Left lung (tissue), 10 donors: ENCODE data around the gene TNFRSF1B. TPM values are rescaled to one million over a fixed set of nuclear protein-coding genes. Genes with fewer than 3 reads are reported as not detected.

Source experiments
- ATAC-seq: fragments of 200-7000 bp; cut with Tn5 transposase; one replicate; pipeline ENCODE4 v1.9.1; 2020; ENCODE audit warnings: moderate library complexity
- DNase-seq, 4 donors: peaks; one replicate each; pipeline ENCODE4 v3.0.0-alpha.2; 2013 to 2020
- H3K27ac ChIP-seq, 2 donors: fragments of 200-600 bp; sonication (generic) in 1 of 2; one replicate each; pipeline versions ENCODE4 v1.5.0 to v1.8.0; 2020 to 2021
- H3K27me3 ChIP-seq, 2 donors: fragments of 200-600 bp; sonication (generic) in 1 of 2; one replicate each; pipeline versions ENCODE4 v1.5.0 to v1.8.0; 2020 to 2021
- H3K36me3 ChIP-seq, 2 donors: fragments of 200-600 bp; sonication (generic) in 1 of 2; one replicate each; pipeline versions ENCODE4 v1.5.0 to v1.8.0; 2020 to 2021
- H3K4me1 ChIP-seq, 2 donors: fragments of 200-600 bp; one replicate each; pipeline ENCODE4 v1.8.0; 2021
- H3K4me3 ChIP-seq, 2 donors: fragments of 200-600 bp; sonication (generic) in 1 of 2; one replicate each; pipeline versions ENCODE4 v1.5.0 to v1.8.0; 2020 to 2021; ENCODE audit warnings: mild to moderate bottlenecking in 1 of 2
- H3K9me3 ChIP-seq, 2 donors: fragments of 200-600 bp; sonication (generic) in 1 of 2; one replicate each; pipeline versions ENCODE4 v1.5.0 to v1.8.0; 2020 to 2021
- CTCF ChIP-seq, 2 donors: fragments of 200-600 bp; sonication (generic) in 1 of 2; IDR thresholded peaks; one replicate each; pipeline versions ENCODE4 v1.5.0 to v1.8.0; 2021; ENCODE audit warnings: antibody characterized with exemption in 2 of 2
- intact Hi-C, 2 donors: fragments of 100-400 bp; cut with DNase I; formaldehyde crosslinking; loops; one replicate each; pipeline versions ENCODE4 v1.11.2 to v1.14.2; 2022
- microRNA-seq, 2 donors: library from miRNA; unstranded; fragments of <30 nt; microRNA quantifications; one replicate each; pipeline ENCODE4, GENCODE V29; 2019
- polyA plus RNA-seq, 6 donors: library from polyadenylated mRNA; unstranded; fragments of 120-200 nt; gene quantifications; one replicate each; pipeline ENCODE4 v1.2.1, GENCODE V29; 2013; ENCODE audit not compliant: insufficient read length in 6 of 6
- total RNA-seq, 2 donors: library from RNA; stranded (reverse); fragmentation: NEBNext Ultra II Directional; extraction: Animal tissue kit (Norgen Biotek cat#: 25700); gene quantifications; one replicate each; pipeline ENCODE4 v1.2.1, GENCODE V29; 2021
- donor health status: DM: no; HTN: yes; CAD: no.
- donor health status: DM: no; HTN: no; CAD: no.

TNFRSF1B gene
- total and polyA plus RNA-seq, 8 donors: 15.0 to 109 (median 17.9) TPM

DNA sequence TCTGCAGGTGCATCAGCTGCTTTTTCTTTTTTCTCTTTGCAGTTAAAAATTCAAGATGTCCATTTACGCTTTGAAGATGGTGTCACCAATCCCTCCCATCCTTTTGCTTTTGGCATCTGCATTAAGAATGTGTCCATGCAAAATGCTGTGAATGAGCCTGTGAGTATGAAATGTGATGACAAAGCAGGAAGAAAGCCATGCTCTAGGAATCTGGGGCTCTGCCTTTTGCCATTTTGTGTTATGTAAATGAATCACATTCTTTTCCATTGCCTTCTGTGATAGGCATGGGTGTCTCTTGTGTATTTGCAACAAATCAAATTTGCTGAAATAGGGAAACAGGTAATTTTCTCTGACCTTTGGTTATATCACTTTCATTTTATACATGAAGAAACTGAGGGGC, 82.4 kb downstream of the TNFRSF1B start:
- no peak for DNase-seq
- Histone ChIP-seq H3K27ac (no peak overlapping the region), H3K27me3 (no peaks in the 10 kb centered on the region), H3K4me3 (no peak overlapping the region), H3K4me1 (peaks cover 0 to 4% of the 10 kb centered on the region in 2 donors), H3K36me3 (peaks cover 2 to 98% of the 10 kb centered on the region in 2 donors), H3K9me3 (no peaks in the 10 kb centered on the region)
- intact Hi-C loops: no loop called here
- no peak for ATAC-seq
- no peak for TF ChIP-seq CTCF (IDR thresholded peaks at IDR 0.05)

DNA sequence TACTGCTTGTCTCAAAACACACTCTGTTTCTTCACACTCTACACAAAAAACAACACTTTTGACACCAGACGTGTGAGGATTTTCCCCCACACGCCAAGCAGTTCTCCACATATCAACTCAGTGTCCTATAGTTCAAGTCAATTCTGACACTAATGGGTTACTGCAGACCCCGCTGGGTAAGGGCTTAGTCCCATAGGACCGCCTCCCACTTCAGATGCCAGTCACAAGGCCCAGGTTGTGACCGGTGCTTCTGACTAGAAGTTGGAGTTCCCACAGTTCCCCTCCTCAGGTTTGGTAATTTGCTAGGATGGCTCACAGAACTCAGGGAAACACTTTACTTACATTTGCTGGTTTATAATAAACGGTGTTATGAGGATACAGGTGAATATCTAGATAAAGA, 83.0 kb downstream of the TNFRSF1B start:
- Histone ChIP-seq H3K36me3 (peaks cover 2 to 98% of the 10 kb centered on the region in 2 donors), H3K27me3 (no peaks in the 10 kb centered on the region)
- intact Hi-C loops: no loop called here

DNA sequence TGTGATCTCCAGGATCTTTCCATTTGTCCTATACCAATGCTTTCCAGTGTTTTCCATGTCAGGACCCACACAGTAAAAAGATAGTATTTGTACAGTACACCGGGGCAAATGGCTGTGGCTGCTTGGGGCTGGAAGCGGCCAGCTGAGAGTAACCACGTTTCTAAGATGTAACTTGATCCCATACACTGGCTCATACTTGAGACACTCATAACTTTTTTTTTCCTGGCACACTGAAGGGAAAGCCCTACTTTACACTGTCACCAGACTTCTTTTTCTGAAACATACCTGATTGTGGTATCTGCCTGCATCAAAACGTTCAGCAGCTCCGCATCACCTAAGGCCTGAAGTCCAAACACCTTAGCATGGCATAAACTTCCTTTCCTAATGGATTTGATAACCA, 84.7 kb downstream of the TNFRSF1B start:
- peak; percentile 71 for ATAC-seq
- no peak for TF ChIP-seq CTCF (IDR thresholded peaks at IDR 0.05)
- H3K9me3 ChIP-seq: no peaks in the 10 kb centered on the region
- intact Hi-C loops: no loop called here
- H3K36me3 ChIP-seq: peaks cover 2 to 96% of the 10 kb centered on the region in 2 donors
- no peaks in the 10 kb centered on the region for H3K27me3 ChIP-seq
- DNase-seq: peak in 2 of 4 donors; percentile 4 to 52
- H3K27ac ChIP-seq: no peak overlapping the region
- no peaks in the 10 kb centered on the region for H3K4me1 ChIP-seq
- no peak overlapping the region for H3K4me3 ChIP-seq

More for the DNA sequence above, 83.0 kb downstream of the TNFRSF1B start:
- no peak for TF ChIP-seq CTCF (IDR thresholded peaks at IDR 0.05)
- ATAC-seq (no peak), DNase-seq (no peak)
- H3K9me3 ChIP-seq: no peaks in the 10 kb centered on the region
- H3K4me3 ChIP-seq: no peak overlapping the region
- H3K27ac ChIP-seq: no peak overlapping the region
- H3K4me1 ChIP-seq: peaks cover 0 to 2% of the 10 kb centered on the region in 2 donors

DNA sequence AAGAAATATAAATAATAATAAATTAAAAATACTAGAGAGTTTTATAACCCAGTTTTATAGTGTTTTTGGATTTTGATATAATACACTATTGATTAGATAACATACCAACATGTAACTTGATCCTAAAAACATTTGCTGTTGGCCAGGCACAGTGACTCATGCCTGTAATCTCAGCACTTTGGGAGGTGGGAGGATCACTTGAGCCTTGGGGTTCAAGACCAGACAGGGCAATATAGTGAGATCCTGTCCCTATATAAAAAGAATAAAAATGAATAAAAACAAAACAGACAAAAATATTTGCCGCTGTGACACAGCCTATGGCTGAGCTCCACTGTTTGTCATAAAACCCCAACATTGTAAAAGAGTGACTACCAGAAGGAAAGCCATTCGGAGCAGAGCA, 89.1 kb downstream of the TNFRSF1B start:
- H3K4me3 ChIP-seq: no peak overlapping the region
- TF ChIP-seq CTCF (IDR thresholded peaks at IDR 0.05): no peak
- no peaks in the 10 kb centered on the region for H3K27me3 ChIP-seq
- no peak overlapping the region for H3K27ac ChIP-seq
- H3K9me3 ChIP-seq: no peaks in the 10 kb centered on the region
- DNase-seq (no peak), ATAC-seq (no peak)
- H3K4me1 ChIP-seq: no peaks in the 10 kb centered on the region
- intact Hi-C loops: no loop called here
- H3K36me3 ChIP-seq: peaks cover 6 to 97% of the 10 kb centered on the region in 2 donors

GRCh38 chr1:12258272-12258671, 91.5 kb downstream of the TNFRSF1B start:
- H3K36me3 ChIP-seq: peaks cover 6 to 97% of the 10 kb centered on the region in 2 donors
- no peak for TF ChIP-seq CTCF (IDR thresholded peaks at IDR 0.05)
- ATAC-seq (no peak), DNase-seq (no peak)
- H3K27me3 ChIP-seq: no peaks in the 10 kb centered on the region
- no peak overlapping the region for H3K27ac ChIP-seq
- H3K4me1 ChIP-seq: no peaks in the 10 kb centered on the region
- no peak overlapping the region for H3K4me3 ChIP-seq
- intact Hi-C loops: no loop called here
- no peaks in the 10 kb centered on the region for H3K9me3 ChIP-seq

Small RNAs within 50 kb of the gene (microRNA-seq; reads per million reads assigned to microRNA genes)
- gene MIR4632: 0.50 to 1.1 reads per million in 2 donors
- gene MIR7846: 1.0 to 2.6 reads per million in 2 donors

Other genes with a start within 250 kb of the TNFRSF1B start
- 10 to 100 TPM; 42.9 to 43.3 TPM for gene KIAA2013, start 240.6 kb upstream of the TNFRSF1B start, total RNA-seq
- 10 to 100 TPM; 26.2 to 33.3 (median 31.1) TPM for gene KIAA2013, start 240.6 kb upstream of the TNFRSF1B start, polyA plus RNA-seq
- 100 to 1,000 TPM; 114 to 159 TPM for gene PLOD1, start 232.3 kb upstream of the TNFRSF1B start, total RNA-seq
- gene PLOD1, start 232.3 kb upstream of the TNFRSF1B start, polyA plus RNA-seq: 100 to 1,000 TPM; 122 to 153 (median 131) TPM
- 10 to 100 TPM; 75.4 to 82.0 TPM for gene MFN2, start 186.5 kb upstream of the TNFRSF1B start, total RNA-seq
- 10 to 100 TPM; 45.4 to 53.6 (median 49.1) TPM for gene MFN2, start 186.5 kb upstream of the TNFRSF1B start, polyA plus RNA-seq
- gene MIIP, start 147.5 kb upstream of the TNFRSF1B start, total RNA-seq: 10 to 100 TPM; 26.8 to 42.3 TPM
- 10 to 100 TPM; 15.4 to 30.8 (median 20.4) TPM for gene MIIP, start 147.5 kb upstream of the TNFRSF1B start, polyA plus RNA-seq
- gene TNFRSF8, start 103.7 kb upstream of the TNFRSF1B start, total RNA-seq: 1 to 10 TPM in 1 of 2 donors, under 1 TPM in 1; 0.99 to 2.8 TPM
- under 1 TPM; 0.11 to 0.34 (median 0.18) TPM for gene TNFRSF8, start 103.7 kb upstream of the TNFRSF1B start, polyA plus RNA-seq
- gene VPS13D, start 63.0 kb downstream of the TNFRSF1B start, total RNA-seq: 10 to 100 TPM; 58.4 to 62.3 TPM
- 10 to 100 TPM; 26.6 to 31.0 (median 29.0) TPM for gene VPS13D, start 63.0 kb downstream of the TNFRSF1B start, polyA plus RNA-seq